Heart left ventricle (tissue), 13 donors: ENCODE data around the gene SLC23A2.

Experiments used
- CTCF ChIP-seq, 12 donors: fragments of 200-600 bp; sonication (generic) in 4 of 12; IDR thresholded peaks; one replicate each; pipeline versions ENCODE4 v1.5.0 to v1.8.0; 2018 to 2022; ENCODE audit warnings: antibody characterized with exemption in 12 of 12, mild to moderate bottlenecking in 5 of 12
- POLR2A ChIP-seq, 2 donors: fragments of 450-650 bp; IDR thresholded peaks; one replicate each; pipeline ENCODE4 v1.6.1; 2017; ENCODE audit warnings: antibody characterized with exemption in 2 of 2, mild to moderate bottlenecking in 2 of 2, moderate library complexity in 2 of 2
- donor health status: ischemic (EF 13 %, LVEDD 7.1; RV severe dilation, severe dysfunction).
- donor health status: DM: no; HTN: yes; CAD: no.
- donor health status: DM: no; HTN: no; CAD: no.
- donor health status: ischemic (EF 25% LVEDD 6.9; RV normal size, moderate dysfunction).
- donor health status: ischemic (EF 25% LVEDD 5.7; RV mildly dilated, moderate dysfunction).
- donor health status: ischemic (EF 35%, LVEDD 5.7; RV mildly dilated, moderate dysfunction).
- donor health status: nonischemic (EF 11% LVEDD 7.7; RV severe dilation, severe dysfunction).
- donor health status: DM: yes; HTN: yes; CAD: no.
- donor health status: PGD.
- donor health status: ischemic (EF 29% LVEDD 5.4; RV normal size, mild dysfunction).
- donor health status: nonischemic (EF 23%, LVEDD 6.1; RV moderate dilation, normal function).

- TF ChIP-seq POLR2A (IDR thresholded peaks at IDR 0.05) (no peak), CTCF (IDR thresholded peaks at IDR 0.05) (no peak)
Observed at GRCh38 chr20:4861961-4862360, 139.3 kb downstream of the SLC23A2 start.
